ENCODE measurements around the gene ANKRD22.
A peak's percentile ranks its signal among the peaks of the same experiment; 100 is the strongest.

The ANKRD22 gene

DNA sequence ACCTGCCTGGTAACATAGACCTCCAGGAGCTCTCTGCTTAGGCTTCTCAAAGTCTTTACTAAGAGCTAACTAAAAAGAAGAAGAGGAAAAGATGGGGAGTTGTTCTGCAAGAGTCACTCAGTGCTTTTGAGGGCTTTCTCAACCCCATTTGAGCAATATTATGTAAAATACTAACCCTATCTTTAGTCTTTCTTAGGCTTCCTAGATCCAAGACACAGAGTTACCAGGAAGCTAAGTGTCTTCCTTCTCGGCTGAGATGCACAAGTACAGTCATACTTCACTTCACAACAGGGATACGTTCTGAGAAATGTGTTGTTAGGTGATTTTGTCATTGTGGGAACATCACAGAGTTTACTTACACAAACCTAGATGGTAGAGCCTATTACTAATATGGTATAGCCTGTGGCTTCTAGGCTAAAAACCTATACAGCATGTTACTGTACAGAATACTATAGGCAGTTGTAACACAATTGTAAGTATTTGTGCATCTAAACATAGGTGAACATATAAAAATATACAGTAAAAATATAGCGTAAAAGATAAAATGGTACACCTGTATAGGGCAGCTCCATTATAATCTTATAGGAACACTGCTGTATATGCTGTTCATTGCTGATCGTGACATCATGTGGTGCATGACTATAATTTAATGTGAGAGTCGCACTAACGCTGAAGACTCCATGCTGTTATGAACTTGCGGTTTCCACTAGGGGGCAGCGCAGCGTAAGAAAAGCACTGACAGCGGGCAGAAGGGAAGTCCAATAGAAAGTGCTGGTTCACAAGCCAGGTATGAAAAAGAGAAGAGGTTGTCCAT is 16.3 kb downstream of the ANKRD22 start:
- peak; percentile 31 for DNase-seq (ENCODE audit: low spot score)

DNA sequence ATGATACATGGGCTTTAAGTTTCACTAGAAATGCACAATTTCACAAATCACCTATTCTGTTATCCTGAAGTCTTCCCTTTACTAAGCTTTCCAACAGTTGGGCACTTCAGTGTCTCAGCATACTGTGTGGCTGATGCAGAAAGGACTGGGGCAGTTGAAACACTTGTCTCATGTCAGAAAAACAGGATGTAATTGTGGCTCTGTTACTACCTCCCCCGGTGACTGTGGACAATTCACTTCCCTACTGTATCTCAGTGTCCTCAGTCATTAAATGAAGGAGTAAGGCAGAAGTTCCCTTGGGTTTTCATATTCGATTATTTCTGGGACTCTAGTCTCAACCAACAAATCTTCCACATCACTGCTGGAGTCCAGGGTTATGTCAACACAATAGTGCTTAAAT is 17.9 kb downstream of the ANKRD22 start:
- DNase-seq (ENCODE audit: low spot score): no peak

DNA sequence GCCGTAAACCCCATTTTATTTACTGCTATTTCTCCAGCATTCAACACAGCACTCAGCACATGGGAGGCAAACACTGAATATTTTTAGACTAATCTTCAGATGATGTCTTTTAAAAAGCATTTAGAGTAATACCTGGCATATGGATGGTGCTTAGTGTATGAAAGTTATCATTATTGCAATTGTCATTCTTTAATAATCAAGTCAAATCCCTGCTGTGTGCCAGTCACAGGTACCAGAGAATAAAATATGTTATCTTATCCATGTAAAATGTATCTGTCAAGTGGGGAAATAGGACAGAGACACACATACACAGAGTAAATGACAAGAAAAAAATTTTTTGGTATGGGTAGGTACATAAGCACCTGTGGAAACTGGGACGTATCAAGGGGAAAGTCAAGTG is 18.5 kb downstream of the ANKRD22 start:
- DNase-seq (ENCODE audit: low spot score): no peak

DNA sequence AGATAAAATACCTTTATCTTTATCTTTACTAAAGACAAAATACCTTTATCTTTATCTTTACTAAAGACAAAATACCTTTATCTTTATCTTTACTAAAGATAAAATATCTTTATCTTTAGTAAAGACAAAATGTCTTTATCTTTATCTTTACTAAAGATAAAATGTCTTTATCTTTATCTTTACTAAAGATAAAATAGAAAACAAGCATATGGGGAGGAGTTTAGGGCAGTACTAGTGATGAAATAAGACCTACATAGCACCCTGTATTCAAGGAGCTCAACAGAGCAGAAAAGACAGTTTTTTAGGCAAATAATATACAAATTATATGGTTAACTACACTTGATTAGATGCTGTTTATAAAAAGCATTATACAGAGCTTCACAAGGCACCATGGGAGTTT is 19.3 kb downstream of the ANKRD22 start:
- no peak for DNase-seq (ENCODE audit: low spot score)

DNA sequence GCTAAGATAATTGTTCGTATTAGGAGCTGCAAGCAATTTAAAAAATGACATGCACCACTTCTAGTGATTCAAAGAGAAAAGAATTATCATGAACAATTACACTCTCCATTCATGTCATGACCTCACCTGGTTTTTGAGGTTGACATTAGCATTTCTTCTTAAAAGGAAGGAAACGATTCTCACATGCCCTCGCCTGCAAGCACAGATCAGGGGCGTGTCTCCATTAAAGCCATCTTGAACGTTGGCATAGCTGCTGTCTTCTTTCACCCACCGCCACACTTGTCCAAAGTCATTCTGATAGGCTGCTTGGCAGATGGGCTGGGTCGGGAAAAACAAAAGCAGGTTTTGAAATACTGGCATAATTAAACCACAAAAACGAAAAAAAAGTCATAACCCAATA is 19.9 kb downstream of the ANKRD22 start:
- no peak for DNase-seq (ENCODE audit: low spot score)

DNA sequence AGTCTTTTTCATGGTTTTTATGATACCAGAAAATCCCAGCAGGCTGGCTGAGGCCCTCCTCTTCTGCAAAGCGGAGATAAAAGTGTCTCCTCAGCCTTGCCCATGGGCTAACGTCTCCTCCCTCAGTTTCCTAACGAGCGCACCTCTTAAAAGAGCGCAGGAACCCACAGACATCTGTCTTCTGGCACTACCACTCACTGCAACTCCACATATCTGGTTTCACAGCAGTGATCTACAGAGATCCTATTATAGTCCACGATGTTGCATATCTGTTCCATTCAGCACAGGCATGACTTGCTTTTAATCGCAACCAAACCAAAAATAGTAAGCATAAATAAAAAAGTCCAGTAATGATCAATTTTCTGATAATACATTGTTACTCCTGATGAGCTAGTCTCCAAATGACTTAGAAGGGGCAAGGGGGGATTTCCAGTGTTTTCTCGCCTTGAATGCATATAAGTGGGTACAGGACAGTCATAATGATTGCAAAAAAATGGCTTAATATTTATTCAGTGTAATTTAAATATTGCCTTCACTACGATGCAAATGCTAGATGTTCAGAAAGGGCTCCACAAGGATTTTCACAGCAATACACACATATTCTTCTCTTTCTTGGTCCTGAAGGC is 20.9 kb downstream of the ANKRD22 start:
- DNase-seq (ENCODE audit: low spot score): no peak

DNA sequence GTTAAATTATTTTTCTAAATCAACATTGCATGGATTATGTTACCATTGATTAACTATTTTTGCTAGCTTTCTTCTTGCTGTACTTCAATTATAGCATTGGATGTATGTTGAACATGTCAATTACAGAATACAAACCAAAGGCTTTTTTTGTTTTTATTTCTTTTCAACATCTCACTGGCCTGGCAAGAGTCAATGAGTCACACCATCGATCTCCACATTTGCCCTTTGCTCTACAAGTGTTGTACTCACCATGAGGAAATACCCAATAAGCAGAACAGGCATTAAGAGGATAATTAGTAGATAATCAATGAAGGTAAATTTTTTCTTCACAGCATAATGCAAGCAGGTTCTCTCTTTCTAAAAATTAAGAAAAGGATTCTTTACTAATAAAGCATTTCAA is 23.3 kb downstream of the ANKRD22 start:
- no peak for DNase-seq (ENCODE audit: low spot score)

DNA sequence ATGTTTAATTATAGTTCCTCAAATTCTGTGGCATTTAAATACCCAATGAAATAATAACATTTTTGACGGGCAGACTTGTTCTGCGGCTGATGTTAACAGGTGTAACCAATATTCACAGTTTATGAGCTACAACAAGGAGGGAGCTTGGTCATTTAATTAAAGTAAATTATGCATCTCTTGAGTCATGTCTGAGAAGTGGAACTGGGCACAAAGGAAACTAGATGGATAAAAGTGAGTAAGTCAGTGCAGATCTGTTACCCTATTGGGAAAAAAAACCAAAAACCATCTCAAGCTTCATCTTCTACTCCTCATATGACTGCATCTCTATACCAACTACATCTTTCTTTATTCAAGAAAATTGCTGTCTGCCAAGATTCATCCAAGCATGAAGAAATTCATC is 24.0 kb downstream of the ANKRD22 start:
- no peak for DNase-seq (ENCODE audit: low spot score)

DNA sequence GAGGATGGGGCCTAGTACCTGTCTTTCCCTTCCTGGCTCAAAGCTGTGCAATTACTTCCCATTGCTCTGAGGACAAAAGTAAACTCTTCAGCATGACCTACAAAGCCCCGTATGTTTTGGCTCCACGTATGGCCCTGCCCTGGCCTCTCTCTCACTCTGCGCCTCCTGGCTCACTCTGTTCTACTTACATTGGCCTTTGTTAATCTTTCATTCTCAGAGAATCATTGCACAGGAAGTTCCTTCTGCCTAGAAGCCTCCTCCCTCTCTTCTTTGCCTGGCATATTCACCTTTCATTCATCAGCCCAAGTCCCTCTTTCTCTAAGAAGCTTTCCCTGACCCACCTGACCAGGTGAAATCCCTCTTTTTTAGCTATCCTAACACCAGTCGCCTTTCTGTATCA is 25.3 kb downstream of the ANKRD22 start:
- no peak for DNase-seq (ENCODE audit: low spot score)

DNA sequence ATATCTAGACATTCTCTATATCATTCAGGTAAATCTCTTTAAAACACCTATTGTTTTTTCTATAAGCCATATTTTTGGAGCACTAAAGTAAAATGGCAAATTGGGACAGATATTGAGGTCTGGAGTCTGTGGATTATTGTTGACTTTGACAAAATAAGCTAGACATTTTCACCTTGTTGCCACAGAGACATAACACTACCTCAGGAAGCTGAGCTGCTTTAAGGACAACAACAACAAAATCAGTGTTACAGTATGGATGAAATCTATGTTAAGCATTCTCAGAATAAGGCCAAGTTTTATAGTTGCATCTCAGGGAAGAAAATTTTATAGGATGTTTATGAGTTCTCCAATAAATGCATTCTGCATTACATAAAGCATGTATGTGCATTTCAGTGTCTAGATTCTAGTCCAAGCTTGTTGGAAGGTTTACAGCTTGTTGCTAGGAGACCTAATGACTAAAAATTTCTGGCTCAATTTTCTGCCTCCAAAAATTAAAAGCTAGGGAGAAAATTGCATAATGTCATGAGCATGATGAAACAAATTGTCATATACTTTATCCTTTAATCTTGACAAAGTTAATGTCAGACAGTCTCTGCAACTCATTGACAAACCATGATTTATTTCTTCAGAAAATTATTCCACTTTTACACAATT is 30.8 kb downstream of the ANKRD22 start:
- DNase-seq (ENCODE audit: low spot score): no peak

DNA sequence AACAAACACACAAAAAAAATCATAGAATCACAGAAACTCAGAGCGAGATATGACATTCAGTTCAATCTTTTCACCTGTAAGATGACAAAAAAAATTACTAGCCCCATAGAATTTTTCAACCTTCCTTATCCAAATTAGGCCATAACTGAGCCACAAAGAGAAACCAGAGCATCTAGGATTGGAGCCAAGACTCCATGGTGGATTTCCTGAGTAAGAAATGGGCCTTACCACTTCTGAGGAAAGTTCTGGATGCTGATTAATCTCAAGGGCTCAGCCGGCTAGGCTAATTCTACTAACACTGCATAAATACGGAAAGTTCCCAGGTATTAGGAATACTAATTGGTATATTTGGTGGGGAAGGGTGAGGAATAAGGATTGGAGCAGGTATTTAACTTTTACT is 32.4 kb downstream of the ANKRD22 start:
- DNase-seq (ENCODE audit: low spot score): no peak

DNA sequence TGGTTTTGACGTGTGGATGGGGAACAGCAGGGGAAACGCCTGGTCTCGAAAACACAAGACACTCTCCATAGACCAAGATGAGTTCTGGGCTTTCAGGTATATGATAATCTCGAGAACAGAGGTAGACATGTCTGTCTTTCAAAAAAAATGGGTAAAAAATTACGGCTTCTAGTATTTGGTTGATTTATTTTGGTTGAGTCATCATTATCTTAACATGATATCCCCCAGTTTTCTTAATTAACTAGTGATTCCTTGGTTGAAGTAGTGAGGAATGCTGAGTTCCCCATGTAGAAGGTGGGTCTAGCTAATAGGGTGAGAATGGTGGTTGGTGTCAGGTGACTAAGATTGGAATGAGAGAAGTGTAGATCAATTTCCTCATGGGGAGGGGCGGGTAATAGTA is 38.4 kb downstream of the ANKRD22 start:
- DNase-seq (ENCODE audit: low spot score): no peak

DNA sequence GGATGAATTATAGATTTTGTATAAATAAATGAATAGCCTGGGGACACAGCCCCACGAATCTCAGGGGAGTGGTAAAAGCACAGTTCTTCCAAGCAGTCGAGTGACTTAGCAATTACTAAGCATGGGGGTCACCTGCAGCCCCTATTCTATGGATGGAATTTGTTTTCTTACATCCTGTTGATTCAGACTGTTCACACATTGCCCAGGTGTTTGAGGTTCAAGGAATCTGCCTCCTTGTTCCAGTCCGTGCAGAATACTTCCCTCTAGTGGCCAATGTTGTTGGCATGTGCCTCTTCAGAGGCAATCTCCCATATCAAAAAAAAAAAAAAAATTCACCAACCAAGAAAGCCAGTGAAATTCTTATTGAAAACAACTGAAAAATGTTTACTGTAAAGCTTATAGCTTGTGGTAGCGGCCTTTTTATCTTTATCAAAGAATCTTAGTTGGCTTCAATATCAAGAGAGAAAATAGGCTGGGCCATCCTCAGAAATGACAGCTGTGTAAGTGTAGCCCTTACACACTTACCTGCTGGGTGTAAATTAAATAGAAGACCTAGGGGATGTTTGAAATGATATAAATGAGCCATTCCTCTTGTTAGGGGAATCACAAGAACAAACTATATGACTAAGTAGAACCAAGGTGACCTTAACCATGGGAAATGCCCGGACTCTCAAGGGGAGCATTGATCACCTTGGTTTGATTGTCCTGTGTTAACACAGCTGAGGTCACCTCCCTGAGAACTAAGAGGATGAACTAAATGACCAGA is 41.3 kb downstream of the ANKRD22 start:
- DNase-seq (ENCODE audit: low spot score): peak; percentile 24

DNA sequence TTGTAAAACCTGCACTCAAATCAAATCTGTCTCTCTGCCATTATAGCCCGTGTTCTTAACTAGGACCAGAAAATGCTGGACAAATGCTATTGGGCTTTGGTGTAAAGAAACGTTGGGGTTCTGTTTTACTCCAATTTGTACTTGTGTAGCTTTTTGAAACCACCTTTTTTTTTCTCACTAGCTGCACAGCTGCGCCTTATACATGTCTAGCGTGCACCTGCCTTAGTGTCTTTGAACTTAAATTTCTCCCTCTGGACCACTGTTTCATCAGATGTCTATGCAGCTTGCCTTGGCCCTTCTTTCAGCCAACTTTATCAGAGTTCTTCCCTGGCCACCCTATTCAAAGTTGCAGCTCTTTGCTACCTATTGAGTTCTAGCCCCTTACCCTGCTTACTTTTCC is 42.0 kb downstream of the ANKRD22 start:
- no peak for DNase-seq (ENCODE audit: low spot score)

DNA sequence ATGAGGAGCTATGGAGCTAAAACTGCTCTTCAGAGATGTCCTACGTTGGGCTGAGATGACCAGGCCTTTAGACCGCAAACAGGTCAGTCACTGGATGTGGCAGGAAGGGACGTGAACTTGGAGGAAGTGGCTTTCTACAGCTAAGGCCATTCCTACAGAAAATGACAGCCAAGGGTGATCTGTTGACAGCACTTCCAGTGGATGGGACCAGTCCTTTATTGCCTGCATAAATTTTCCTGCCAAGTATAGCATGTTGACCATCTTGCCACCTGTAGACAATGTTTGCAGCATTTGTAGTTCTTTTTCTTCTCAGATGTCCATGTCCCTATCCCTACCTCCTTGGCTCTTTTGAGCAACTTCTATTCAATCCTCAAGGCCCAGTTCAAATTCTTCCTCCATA is 45.7 kb downstream of the ANKRD22 start:
- DNase-seq (ENCODE audit: low spot score): no peak

DNA sequence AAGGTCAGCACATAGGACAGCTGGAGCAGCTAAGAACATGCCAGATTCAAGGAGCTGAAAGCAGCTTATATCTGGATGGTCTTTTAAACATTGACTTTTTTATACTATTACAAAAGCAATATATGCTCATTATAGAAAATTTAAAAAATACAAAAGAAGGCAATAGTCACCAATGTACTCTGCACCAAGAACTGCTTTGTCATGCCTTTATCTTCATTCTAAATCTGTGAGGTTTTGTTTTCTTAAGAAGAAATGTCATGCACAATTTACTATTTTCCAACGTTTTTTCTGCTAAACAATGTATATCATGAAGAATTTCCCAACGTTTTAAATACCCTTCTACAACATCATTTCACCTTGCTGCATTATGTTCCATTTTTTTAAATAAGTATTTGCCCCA is 46.3 kb downstream of the ANKRD22 start:
- DNase-seq (ENCODE audit: low spot score): no peak

DNA sequence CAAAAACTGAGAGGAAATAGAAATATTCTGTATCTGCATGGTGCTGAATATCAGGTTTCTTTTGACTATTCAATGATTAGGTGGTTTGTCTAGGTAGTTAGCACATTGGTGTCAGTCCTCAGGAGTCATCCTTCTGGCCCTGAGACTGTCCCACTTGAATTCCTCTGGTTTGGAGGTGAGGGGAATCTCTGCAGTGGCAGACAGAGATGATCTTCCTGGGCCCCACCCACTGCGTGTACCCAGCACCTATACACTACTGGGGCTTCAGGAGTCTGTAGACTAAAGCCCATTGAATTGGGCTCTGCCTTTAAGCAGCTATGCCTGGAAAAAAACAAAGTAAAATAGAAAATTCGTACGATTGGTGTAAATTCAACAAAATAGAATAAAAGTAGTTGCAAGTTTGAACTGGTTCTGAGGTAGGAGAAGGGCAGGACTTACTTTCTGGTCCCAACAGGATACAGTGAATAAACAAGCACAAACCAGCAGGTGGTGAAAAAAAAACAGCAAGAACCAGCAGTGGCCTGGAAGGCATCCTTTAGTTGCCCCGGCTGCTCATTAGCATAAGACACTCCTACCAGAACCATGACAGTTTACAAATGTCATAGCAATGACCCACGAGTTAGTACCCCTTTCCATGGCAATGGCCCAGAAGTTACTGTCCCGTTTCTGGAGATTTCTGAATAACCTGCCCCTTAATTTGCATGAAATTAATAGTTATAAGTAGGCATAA is 47.4 kb downstream of the ANKRD22 start:
- DNase-seq (ENCODE audit: low spot score): no peak

DNA sequence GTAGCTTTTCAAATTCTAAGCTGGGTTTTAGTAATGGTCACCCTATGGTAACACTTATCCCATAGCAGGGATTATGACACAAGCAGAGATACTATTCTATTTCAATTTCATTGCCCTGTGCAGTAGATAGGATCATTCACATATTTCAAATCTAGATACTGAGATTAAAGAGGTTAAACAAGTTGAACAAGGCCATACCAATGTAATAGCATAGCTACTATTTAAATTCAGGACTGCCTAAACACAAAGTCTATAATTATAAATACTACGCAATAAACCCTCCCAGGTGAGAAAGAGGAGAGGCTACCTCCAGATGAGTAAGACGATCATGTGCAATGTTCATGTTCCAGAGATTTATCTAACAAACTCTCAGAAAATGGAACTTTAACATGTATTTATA is 48.0 kb downstream of the ANKRD22 start:
- no peak for DNase-seq (ENCODE audit: low spot score)

DNA sequence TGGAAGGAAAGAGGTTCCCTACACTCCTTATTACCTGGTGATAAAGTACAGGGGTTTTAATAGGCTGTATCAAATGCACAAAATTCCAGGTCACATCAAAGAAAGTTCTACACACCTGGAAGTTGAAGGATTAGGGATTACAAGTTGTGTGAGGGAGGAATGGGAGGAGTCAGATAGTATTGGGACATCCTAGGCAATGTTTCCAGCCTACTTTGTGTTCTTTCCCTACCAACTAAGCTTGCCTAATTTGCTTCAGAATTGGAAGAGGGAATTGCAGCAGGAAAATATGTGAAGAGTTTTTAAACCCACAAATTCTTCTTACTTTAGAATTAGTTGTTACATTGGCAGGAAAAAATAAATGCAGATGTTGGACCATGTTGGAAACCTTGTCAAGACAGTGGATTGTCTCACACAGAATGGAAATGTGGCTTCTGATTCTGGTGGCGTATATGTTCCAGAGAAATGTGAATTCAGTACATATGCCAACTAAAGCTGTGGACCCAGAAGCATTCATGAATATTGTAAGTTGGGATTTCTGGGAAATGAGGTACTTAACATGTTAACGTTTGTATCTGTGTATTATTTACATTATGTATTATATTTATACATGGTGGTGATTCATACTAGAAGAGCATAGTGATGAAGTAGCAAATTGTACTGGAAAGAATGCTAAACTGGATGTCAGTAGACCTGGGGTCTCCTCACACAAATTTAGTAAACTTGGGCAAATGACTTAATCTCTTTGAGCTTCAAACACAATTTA is 48.9 kb downstream of the ANKRD22 start, which contains the start of gene LIPM:
TSS of gene LIPM (plus strand) at position 208 of the 763 bp plus-strand sequence. CDS start at position 375, 167 bp downstream.
- no peak for DNase-seq (ENCODE audit: low spot score)

DNA sequence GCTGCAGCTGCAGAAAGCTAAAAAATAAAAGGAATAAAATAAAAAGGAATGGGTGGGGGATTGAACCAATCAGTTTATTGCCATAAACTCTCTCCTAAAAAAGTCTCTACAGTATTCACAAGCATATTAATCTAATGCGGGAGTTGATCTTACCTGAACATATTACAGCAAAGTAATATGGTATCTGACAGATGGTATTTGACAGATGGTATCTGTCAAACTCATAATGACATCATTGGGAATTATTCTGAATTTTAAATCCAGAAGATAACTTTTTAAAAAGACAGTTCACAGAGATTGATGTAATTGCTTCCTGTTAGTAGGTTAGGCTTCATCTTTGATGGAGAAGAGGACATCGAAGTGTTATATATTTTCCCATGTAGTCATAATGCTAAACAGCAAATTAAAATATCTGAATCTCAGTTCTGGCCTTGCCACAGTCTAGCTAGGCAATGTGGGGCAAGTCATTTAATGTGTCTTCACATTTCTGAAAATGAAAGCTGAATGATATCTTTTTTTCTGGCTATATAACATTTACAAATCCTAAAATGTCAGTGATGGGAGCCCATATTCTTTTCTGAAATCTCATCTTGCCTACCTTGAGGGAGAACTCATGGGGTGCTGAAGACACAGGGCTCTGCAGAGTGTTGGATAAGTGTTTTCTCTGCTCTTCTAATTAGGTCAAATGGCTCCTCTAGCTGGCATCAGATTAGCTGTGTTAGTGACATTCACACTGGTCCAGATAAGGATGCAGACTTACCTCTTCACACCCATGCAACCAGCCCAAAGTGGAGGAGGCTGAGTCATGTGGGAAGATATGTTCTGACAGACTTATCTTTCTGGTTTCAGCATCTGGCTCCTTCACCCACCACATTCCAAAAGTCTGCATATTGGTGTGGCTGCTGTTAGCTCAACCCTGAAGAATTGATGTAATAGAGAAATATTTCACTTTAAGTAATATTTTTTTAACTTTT is 51.2 kb downstream of the ANKRD22 start:
- no peak for DNase-seq (ENCODE audit: low spot score)
